ENCODE results near the gene MERTK. TPM values are rescaled to one million over a fixed set of nuclear protein-coding genes. Genes with fewer than 3 reads are reported as not detected.
A peak's percentile ranks its signal among the peaks of the same experiment; 100 is the strongest.

The MERTK gene
- total RNA-seq, 1 donor from 2014 or later = 27.1 TPM

DNA sequence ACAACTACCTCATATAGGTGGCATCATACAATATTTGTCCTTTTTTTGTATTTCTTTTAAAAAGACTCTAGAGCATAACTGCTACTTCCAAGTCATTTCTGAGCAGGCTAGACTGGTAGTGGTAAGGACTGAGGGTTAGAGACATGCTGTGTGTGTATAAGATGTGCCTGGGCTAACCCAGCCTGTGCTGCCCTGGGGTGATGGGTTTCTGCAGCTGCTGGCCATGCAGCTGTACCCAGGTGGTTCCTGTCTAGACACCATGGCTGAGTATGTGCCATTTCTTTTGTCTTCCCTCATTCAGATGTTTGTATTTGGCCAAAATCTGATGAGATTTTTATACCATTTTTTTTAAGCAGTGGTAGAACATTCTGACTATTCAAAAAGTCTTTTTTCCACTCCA lies 40.0 kb downstream of the MERTK start:
- H3K36me3 Mint-ChIP-seq = peaks cover 15% of the 10 kb centered on the region
- H3K4me1 Mint-ChIP-seq = peaks cover 8% of the 10 kb centered on the region
- H3K9me3 Mint-ChIP-seq = no peaks in the 10 kb centered on the region
- H3K27me3 Mint-ChIP-seq (ENCODE audit: low read depth) = no peaks in the 10 kb centered on the region
- no peak for TF ChIP-seq CTCF (IDR thresholded peaks at IDR 0.05; ENCODE audit: unreplicated experiment)
- H3K4me3 Mint-ChIP-seq = no peak overlapping the region
- DNase-seq (ENCODE audit: low spot score in 2 of 2, unreplicated experiment in 2 of 2) = no peak
- no peak overlapping the region for H3K27ac Mint-ChIP-seq

DNA sequence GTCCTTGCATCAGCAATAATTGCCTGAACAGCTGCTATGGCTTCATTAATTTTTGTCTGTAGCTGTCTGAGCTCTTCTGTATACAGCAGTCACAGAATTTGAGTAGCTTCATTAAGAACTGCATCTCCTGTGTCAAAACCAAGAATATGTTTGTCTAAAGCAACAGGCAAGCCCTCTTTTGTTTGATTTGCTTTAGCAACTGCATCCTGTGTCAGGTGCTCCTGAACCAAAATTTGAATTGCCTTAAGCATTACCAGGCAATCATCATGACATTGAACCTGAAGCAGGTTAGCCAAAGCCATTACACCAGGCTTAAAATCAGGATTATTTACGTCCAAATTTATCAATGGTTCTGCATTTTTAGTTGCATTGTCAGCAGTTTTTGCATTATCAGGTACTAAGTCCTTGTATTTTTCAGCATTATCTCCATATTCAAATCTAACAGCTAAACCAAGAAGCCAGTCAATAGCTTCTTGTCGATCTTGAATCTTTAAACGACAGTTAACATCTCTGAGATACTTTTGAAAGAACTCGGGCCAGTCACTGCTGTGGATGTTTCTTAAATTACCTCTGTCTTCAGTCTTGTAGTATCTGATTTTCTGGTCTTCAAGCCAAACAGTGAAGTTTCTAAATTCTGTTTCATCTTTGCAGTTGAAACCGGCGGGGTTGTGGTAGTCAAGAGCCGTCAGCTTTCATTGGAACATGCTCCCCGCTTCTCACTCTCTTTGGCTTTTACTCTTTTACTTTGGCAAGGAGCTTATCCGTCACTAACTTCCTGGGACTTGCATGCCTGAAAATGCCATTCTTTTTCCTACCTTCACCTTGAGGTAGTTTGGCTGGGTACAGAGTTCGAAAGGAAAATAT lies 42.2 kb downstream of the MERTK start:
- TF ChIP-seq CTCF (IDR thresholded peaks at IDR 0.05; ENCODE audit: unreplicated experiment) = no peak
- Mint-ChIP-seq H3K36me3 (no peaks in the 10 kb centered on the region), H3K27ac (no peak overlapping the region), H3K4me3 (no peak overlapping the region), H3K27me3 (ENCODE audit: low read depth) (no peaks in the 10 kb centered on the region), H3K4me1 (peaks cover 8% of the 10 kb centered on the region), H3K9me3 (no peaks in the 10 kb centered on the region)
- DNase-seq (ENCODE audit: low spot score in 2 of 2, unreplicated experiment in 2 of 2) = no peak

- H3K36me3 Mint-ChIP-seq = no peaks in the 10 kb centered on the region
- peaks cover 13% of the 10 kb centered on the region for H3K4me1 Mint-ChIP-seq
- no peak overlapping the region for H3K27ac Mint-ChIP-seq
- DNase-seq (ENCODE audit: low spot score in 2 of 2, unreplicated experiment in 2 of 2) = no peak
- no peaks in the 10 kb centered on the region for H3K27me3 Mint-ChIP-seq (ENCODE audit: low read depth)
- H3K4me3 Mint-ChIP-seq = no peak overlapping the region
- no peak for TF ChIP-seq CTCF (IDR thresholded peaks at IDR 0.05; ENCODE audit: unreplicated experiment)
- H3K9me3 Mint-ChIP-seq = no peaks in the 10 kb centered on the region
These were observed 43.1 kb downstream of the MERTK start for GRCh38 chr2:111941531-111941930.

- H3K9me3 Mint-ChIP-seq = no peaks in the 10 kb centered on the region
- no peak overlapping the region for H3K4me3 Mint-ChIP-seq
- H3K4me1 Mint-ChIP-seq = peaks cover 16% of the 10 kb centered on the region
- H3K27me3 Mint-ChIP-seq (ENCODE audit: low read depth) = no peaks in the 10 kb centered on the region
- DNase-seq (ENCODE audit: low spot score in 2 of 2, unreplicated experiment in 2 of 2) = no peak
- peaks cover 22% of the 10 kb centered on the region for H3K36me3 Mint-ChIP-seq
- TF ChIP-seq CTCF (IDR thresholded peaks at IDR 0.05; ENCODE audit: unreplicated experiment) = no peak
- H3K27ac Mint-ChIP-seq = no peak overlapping the region
These were observed 46.3 kb downstream of the MERTK start for GRCh38 chr2:111944531-111945210.

GRCh38 chr2:111945444-111946293 lies 47.3 kb downstream of the MERTK start:
- peak overlapping the region; percentile 92 for H3K27ac Mint-ChIP-seq
- H3K4me1 Mint-ChIP-seq = peaks cover 16% of the 10 kb centered on the region
- TF ChIP-seq CTCF (IDR thresholded peaks at IDR 0.05; ENCODE audit: unreplicated experiment) = no peak
- no peaks in the 10 kb centered on the region for H3K9me3 Mint-ChIP-seq
- no peaks in the 10 kb centered on the region for H3K27me3 Mint-ChIP-seq (ENCODE audit: low read depth)
- DNase-seq (ENCODE audit: low spot score in 2 of 2, unreplicated experiment in 2 of 2) = no peak
- peaks cover 22% of the 10 kb centered on the region for H3K36me3 Mint-ChIP-seq
- no peak overlapping the region for H3K4me3 Mint-ChIP-seq
